Right ventricle myocardium superior (tissue), 1 donor: Measurements from ENCODE around the gene CEP170B. TPM values are rescaled to one million over a fixed set of nuclear protein-coding genes. Genes with fewer than 3 reads are reported as not detected.
"Not testable (repeated sequence)": the region's sequence is repeated elsewhere in the genome, so short reads cannot be mapped to it uniquely, and the experiment has no call there.

Source experiments
- ATAC-seq: fragments of 200-7000 bp; cut with Tn5 transposase; one replicate; pipeline ENCODE4 v1.9.1; 2020; ENCODE audit warnings: mild to moderate bottlenecking; ENCODE audit not compliant: poor library complexity
- DNase-seq: peaks from one replicate; pipeline ENCODE4 v3.0.0-alpha.2; 2020
- intact Hi-C: fragments of 100-400 bp; cut with DNase I; formaldehyde crosslinking; loops from one replicate; pipeline ENCODE4 v1.11.2; 2022
- long read RNA-seq: library from polyadenylated mRNA; unstranded; transcript quantifications from one replicate; pipeline ENCODE4 v2.0.0, GENCODE V29; 2021
- total RNA-seq: library from RNA; stranded (reverse); fragmentation: NEBNext Ultra II Directional; extraction: Animal tissue kit (Norgen Biotek cat#: 25700); gene quantifications from one replicate; pipeline ENCODE4 v1.2.1, GENCODE V29; 2021
- donor health status: DM: no; HTN: yes; CAD: no; lungs with severe emphysema.

CEP170B gene
- total RNA-seq, result 9.5 TPM
- long read RNA-seq, partial matches to known transcripts, result 10 of 19 reads
- long read RNA-seq, other reads (novel, unspliced or antisense), result 9 of 19 reads

DNA sequence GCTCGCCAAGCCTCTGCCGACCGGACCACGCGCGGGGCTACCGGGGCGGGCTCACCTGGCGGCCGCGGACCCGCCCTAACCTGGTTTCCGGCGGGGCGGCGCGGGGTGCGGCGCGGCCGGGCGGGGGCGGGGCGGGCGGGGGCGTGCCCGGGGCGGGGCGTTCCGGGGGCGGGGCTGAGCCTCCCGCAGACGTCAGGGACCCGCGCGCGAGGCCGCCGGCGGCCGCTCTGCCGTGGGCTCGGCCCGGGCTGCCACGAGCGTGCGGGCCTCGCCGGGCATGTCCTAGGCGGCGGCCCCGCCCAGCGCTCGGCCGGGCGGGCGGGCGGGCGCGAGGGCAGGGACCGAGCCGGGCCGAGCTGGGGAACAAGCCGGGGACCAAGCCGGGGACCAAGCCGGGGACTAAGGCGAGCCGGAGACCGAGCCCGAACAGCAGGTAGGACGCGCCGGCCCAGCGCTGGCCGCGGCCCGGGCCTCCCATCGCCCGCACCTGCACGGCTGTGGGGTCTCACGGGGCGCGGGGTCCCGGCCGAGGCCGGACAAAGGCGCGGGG is at the start of gene CEP170B:
Gene CEP170B, plus strand, starts transcription at position 188 of the 550 bp plus-strand sequence. CDS start 3,183 bp downstream, outside the sequence.
- ATAC-seq, result peak; percentile 71
- intact Hi-C loops, result no loop called here

GRCh38 chr14:104816616-104816884 is 48.5 kb upstream of the CEP170B start:
- DNase-seq, result no peak
- ATAC-seq, result no peak
- intact Hi-C loops, result no loop called here

More for the DNA sequence above, at the start of gene CEP170B:
- DNase-seq, result peak; percentile 57

DNA sequence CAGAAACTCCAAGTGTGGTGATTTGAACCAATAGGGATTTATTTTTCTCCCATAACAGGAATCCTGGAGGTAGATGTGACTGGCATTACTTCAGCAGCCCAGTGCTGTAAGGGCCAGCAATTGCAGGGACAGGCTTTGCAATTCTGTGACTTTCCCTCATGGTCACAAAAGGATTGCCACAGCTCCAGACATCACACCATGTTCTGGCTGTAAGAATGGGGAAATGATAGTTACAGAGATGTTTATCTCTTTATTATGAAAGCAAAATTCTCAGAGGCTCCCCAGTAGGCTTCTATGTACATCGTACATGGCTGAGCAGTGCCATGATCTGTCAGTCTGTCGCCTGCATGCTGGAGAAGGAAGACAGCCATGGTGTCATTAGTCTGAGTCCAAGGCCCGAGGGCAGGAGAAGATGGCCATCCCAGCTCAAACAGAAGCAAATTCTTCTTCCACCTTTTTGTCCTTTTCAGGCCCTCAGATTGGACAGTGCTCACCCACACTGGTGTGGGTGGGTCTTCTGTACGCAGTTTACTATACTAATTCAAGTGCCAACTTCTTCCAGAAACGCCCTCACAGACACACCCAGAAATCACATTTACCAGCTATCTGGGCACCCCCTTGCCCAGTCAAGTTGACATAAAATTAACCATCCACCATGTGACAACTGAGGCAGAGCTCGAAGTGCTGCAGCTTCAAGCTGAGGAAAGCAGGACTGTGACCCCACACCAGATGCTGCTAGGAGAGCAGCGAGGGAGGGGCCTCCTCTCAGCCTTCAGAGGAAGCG is 46.9 kb upstream of the CEP170B start:
- DNase-seq, result no peak

GRCh38 chr14:104818714-104819161 is 46.3 kb upstream of the CEP170B start:
- DNase-seq, result no peak
- intact Hi-C loops, result no loop called here
- no peak for ATAC-seq

More for the DNA sequence above, 46.9 kb upstream of the CEP170B start:
- ATAC-seq, result no peak
- intact Hi-C loops, result no loop called here

GRCh38 chr14:104819361-104819781 is 45.7 kb upstream of the CEP170B start:
- intact Hi-C loops, result no loop called here
- ATAC-seq, result no peak
- no peak for DNase-seq

GRCh38 chr14:104820669-104821228 is 44.3 kb upstream of the CEP170B start:
- intact Hi-C loops, result loop anchor here (5.0 kb wide), 1 partner anchor 33 kb away; no protein-coding TSS in a partner anchor
- no peak for ATAC-seq
- DNase-seq, result peak; percentile 64

DNA sequence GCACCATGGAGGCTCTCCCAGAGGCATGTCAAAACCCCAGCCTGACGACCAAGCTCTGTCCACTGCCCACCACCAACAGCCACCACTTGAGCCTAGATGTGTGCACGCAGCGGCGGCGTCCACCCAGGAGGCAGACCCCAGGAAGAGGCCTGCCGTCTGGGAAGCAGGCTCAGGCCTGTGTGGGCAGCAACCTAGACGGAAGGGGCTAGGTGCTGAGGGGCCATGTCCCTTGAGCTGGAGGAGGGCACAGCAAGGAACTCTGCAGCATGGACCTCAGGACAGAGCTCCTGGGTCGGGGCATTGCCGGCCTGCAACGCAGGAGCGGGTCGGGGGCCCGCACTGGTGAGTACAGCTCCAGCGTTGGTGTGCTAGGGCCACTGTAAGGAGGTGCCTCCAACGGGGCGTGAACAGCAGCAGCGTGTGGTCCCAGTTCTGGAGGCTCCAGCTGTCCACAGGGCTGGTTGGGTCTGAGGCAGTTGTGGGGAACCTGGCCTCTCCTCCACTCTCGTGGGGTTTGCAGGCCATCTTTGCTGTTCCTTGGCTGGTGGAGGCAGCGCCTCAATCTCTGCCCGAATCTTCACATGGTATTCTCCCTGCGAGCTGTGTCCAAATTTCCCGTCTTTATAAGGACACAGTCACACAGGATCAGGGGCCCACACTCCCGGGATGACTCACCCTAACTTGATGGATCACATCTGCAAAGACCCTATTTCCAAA is 43.7 kb upstream of the CEP170B start:
- no peak for ATAC-seq
- intact Hi-C loops, result loop anchor here (5.0 kb wide), 1 partner anchor 34 kb away; no protein-coding TSS in a partner anchor
- DNase-seq, result no peak

DNA sequence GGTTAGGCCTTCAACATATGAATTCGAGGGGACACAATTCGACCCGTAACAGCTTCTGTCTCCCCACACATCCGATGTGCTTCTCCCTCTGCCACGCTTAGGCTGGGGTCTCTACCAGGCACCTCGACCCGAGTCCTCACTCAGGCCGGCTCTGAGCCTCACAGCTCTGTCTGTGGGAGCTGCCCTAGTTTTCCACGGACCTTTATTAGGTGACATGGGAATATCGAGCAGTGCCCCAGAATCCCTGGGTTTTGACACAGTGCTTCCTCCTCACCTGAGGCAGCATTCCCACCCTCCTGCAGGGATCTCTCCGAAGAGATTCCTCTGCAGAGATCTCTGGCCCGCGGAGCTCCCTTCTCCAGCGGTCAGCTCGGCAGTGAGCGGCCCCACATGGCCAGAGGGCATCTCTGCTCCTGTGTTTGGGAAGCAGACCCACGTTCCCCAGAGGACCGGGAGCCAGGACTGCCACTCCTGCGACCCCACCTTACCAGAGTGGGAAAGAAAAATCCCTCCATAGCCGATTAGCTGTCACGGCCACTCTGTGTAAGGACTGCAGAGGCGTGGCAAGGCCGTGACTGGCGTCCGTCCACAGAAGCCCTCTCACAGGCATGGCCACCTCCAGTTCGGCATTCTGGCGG is 43.0 kb upstream of the CEP170B start:
- intact Hi-C loops, result loop anchor here (5.0 kb wide), 1 partner anchor 35 kb away; no protein-coding TSS in a partner anchor
- DNase-seq, result no peak
- no peak for ATAC-seq

DNA sequence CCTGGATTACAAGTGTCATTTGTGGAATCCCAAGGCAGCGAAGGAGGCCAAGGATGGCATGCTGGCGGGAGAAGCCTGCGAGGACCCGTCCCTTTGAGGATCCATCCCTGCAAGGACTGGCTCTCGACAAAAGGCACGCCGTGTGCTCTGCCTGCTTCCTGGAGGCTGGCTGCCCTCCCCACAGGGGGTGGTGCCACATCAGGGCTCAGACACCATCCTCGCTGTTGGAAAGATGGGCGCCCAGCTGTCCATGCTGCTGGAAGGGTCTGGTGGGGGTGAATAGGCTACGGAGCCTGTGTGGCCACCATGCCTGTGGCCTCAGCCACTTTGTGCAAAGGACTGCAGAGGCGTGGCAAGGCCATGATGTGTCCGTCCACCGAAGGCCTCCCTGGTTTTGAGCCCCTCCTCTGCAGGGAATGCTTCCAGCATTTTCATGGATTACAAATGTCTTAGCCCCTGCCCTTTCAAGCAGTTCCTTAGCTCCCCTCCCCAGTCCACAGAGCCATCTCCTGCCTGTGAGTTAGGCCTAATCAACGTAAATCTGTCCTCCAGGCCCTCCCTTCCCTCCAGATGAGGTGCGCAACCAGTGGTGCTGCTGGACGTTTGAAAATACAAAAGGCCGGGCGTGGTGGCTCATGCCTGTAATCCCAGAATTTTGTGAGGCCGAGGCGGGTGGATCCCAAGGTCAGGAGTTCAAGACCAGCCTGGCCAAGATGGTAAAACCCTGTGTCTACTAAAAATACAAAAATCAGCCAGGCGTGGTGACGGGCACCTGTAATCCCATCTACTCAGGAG is 42.0 kb upstream of the CEP170B start:
- ATAC-seq (no peak), DNase-seq (no peak)
- intact Hi-C loops, result loop anchor here (5.0 kb wide), 1 partner anchor 36 kb away; no protein-coding TSS in a partner anchor

GRCh38 chr14:104824353-104824997 is 40.6 kb upstream of the CEP170B start:
- intact Hi-C loops, result loop anchor here (5.0 kb wide), 1 partner anchor 37 kb away; no protein-coding TSS in a partner anchor
- no peak for DNase-seq
- no peak for ATAC-seq

- ATAC-seq (peak; percentile 95), DNase-seq (peak; percentile 95)
- intact Hi-C loops, result no loop called here
These were observed 38.7 kb upstream of the CEP170B start for GRCh38 chr14:104826189-104826860.

DNA sequence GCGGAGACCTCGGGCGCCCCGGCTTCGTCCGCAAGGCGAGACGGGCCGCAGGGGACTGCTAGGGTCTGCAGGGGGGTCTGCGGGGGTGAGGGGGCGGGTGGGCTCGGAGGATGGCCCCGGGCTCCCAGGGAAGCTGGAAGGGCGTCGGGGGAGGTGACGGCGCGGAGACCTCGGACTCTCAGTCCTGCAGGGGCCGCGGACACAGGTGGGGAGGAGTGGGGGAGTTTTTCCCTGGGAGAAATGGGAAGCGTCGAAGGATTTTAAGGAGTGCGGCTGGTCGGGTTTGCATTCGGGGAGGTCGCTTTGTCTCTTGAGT is 38.2 kb upstream of the CEP170B start:
- ATAC-seq (no peak), DNase-seq (no peak)
- intact Hi-C loops, result no loop called here

DNA sequence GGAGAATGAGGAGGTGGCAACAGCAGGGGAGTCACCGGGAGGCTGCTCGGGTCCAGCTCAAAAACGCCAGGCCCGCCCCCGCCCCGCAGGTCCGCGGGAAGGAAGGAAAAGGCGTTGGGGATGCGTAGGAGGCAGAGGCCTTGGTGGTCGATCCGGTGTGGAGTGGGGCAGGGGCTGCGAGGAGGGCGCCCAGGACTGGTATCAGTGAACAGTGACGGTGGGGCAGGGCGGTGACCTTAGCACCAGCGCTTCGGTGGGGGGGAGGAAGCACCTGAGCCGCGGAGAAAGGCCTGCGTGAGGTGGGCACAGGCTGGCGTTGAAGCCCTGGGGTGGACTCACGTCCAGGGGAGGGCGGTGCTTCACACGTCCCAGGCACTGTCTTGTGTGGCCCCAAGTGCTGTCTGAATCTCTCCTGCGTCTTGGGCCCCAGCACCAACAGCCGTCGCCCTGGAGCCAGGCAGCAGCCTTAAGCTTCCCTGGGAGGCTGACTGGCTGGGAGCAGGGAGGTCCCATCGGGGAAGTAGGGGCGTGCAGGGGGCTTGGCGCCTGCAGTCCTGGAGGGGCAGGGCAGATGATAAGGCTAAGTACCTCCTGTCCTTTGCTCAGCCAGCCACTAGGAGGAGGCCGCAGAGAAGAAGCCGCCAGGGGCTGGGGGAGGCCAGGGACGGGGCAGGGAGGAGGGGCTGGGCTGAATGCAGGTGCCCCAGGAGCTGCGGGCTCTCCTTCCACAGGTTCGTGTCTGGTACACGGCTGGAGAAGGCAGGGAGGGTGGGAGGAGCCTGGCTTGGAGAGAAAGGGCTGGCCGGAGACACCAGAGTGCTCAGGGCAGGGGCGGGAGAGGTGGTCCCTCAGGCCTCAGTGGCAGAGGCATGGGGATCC is 37.7 kb upstream of the CEP170B start:
- DNase-seq, result peak; percentile 61
- intact Hi-C loops, result no loop called here
- peak; percentile 39 for ATAC-seq

GRCh38 chr14:104830781-104831180 is 34.3 kb upstream of the CEP170B start:
- no peak for ATAC-seq
- intact Hi-C loops, result no loop called here
- DNase-seq, result no peak

GRCh38 chr14:104836171-104836935 is 28.7 kb upstream of the CEP170B start:
- DNase-seq, ATAC-seq, intact Hi-C loops: not testable (repeated sequence)
